ENCODE results near the gene C1orf226.

DNA sequence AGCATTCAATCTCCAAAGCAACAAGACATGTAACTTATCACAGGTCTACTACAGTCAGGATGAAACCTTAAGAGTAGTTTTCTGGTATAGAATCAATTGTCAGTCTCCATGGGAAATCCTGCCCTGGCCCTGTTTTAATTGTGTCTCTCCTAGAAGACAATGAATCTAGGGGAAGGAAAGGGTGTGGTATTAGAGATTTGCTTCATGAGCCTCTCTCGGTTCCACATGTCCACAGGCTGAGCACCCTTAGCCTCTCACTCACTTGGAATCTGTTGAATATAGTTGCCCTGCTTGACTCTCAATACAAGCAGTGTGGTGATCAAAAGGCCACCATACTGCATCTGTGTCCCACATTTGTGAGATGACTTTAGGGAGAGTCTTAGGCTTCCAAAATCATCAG, 22.6 kb upstream of the C1orf226 start:
- TF ChIP-seq POLR2A (IDR thresholded peaks at IDR 0.05): no peak
- TF ChIP-seq, protein P1, sequence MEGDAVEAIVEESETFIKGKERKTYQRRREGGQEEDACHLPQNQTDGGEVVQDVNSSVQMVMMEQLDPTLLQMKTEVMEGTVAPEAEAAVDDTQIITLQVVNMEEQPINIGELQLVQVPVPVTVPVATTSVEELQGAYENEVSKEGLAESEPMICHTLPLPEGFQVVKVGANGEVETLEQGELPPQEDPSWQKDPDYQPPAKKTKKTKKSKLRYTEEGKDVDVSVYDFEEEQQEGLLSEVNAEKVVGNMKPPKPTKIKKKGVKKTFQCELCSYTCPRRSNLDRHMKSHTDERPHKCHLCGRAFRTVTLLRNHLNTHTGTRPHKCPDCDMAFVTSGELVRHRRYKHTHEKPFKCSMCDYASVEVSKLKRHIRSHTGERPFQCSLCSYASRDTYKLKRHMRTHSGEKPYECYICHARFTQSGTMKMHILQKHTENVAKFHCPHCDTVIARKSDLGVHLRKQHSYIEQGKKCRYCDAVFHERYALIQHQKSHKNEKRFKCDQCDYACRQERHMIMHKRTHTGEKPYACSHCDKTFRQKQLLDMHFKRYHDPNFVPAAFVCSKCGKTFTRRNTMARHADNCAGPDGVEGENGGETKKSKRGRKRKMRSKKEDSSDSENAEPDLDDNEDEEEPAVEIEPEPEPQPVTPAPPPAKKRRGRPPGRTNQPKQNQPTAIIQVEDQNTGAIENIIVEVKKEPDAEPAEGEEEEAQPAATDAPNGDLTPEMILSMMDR (IDR thresholded peaks at IDR 0.05): no peak

All from breast epithelium (tissue), 3 donors.